GM10248 (cell line): ENCODE data around the gene PC.

Experiments used
- CTCF ChIA-PET: fragments of 300-600 bp; sonication (Branson Sonifier 250); formaldehyde crosslinking; extraction: SDS; loops from one replicate; lab custom pipeline; 2021; ENCODE audit warnings: antibody characterized with exemption; lab: Yijun Ruan, JAX
- POLR2A ChIA-PET: fragments of 350-650 bp; sonication (Branson Sonifier 250); formaldehyde crosslinking; extraction: SDS; loops from one replicate; lab custom pipeline; 2020; ENCODE audit warnings: antibody characterized with exemption; lab: Yijun Ruan, JAX
- DNase-seq: peaks from one replicate; pipeline ENCODE4 v3.0.0; 2012; ENCODE audit errors: extremely low spot score
- CTCF ChIP-seq: IDR thresholded peaks from 2 replicates; pipeline ENCODE4 v1.5.1; 2012; ENCODE audit warnings: mild to moderate bottlenecking, low read depth; ENCODE audit errors: extremely low read depth, missing control alignments, control extremely low read depth

PC gene

DNA sequence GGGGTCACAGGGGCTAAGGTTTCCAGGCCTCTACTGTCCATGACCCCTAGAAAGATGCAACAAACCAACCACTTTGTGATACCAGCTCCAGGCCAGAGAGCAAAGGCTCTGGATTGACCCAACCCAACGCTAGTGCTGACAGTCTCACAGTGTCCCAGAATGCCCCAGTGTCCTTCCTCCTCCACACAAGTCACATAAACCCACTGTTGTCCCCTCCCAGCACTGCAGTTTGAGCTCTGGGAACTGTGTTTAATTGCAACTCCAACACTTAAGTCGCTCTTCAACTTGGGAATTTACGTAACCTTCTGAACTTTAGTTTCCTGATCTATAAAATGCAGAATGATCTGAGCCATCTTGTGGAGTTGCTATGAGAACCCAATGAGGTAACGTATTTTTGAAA lies 47.5 kb downstream of the PC start:
- TF ChIP-seq CTCF, result no peak
- POLR2A ChIA-PET, result interaction anchor here (0.7 kb wide), 1 partner anchor 139 kb away, joined by 3 read pairs; no protein-coding TSS in a partner anchor
- no peak for DNase-seq
- CTCF ChIA-PET, result no interaction called here

DNA sequence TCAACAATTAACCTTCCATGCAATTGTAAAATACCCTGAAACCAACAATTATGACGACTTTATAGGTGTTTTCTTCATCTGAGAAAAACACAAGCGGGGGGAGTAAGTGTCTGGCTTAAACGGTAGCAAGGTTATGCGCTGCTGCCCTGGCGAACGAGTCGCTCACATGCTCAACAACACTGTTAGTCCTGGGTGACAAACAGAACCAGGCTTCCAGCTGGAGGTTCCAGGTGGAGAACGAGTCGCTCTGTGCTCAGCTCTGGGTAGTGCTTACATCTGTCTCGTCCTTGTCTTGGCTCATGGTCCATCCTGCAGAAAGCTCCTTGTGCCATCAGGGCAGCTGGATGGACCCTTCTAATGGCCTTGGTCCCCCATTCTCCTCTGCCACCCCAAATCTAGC lies 48.2 kb downstream of the PC start:
- ChIA-PET POLR2A (no interaction called here), CTCF (no interaction called here)
- no peak for DNase-seq
- TF ChIP-seq CTCF, result no peak

DNA sequence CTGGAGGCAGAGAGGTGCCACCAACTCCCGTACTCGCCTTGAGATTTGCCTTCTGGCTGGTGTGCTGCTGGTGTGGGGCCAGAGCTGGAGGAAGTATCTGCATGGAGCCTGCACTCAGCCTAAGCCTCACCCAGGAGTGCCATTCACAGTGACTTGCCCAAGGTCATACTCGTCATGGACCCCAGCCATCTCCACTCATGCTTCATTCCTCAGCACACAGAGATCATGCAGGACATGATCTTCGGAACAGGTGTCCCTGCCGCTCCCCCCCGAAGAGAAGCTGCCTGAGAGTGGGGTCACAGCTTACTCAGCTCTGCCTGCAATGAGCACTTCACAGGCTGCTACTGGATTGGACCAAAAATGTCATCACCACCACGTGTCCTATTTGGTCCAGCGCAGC lies 49.0 kb downstream of the PC start:
- CTCF ChIA-PET, result interaction anchor here (1.8 to 2.2 kb wide), 2 partner anchors 13 kb away, joined by 3 to 11 read pairs; no protein-coding TSS in a partner anchor
- POLR2A ChIA-PET, result no interaction called here
- no peak for TF ChIP-seq CTCF
- no peak for DNase-seq

- CTCF ChIA-PET, result interaction anchor here (0.9 to 2.2 kb wide), 4 partner anchors 11 to 74 kb away, joined by 3 to 11 read pairs (median 4); no protein-coding TSS in a partner anchor
Observed at GRCh38 chr11:66907751-66908630, 50.2 kb downstream of the PC start.

DNA sequence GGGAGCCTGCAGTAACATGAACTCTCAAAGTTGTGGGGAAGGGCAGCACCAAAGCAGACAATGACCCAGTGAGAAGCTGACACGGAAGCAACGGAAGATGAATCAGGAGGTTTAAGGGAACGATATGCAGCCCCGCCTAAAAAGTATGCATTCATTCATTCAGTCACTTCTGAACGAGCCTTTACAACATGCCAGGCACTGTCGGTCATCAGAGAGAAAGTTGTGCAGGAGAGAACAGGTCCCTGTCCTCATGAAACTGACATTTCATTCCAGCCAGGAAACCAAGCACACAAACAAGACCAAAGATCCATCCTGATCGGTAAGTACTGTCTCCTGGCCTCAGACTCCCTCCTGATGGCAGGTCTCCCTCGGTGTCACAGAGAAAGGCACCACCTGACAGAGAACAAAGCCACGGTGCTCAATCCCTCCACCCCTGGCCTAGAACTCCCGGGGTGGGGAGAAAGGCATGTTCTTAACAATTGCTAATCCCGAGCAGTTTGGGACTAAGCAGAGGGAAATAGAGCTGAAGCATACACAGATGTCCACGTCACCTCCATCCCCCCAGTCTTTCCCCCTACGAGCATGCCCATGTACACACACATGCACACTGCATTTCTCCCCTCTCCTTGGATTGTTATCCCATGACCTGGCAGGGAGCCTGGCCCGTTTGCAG lies 52.0 kb downstream of the PC start:
- CTCF ChIA-PET, result no interaction called here
- no peak for DNase-seq
- POLR2A ChIA-PET, result no interaction called here
- no peak for TF ChIP-seq CTCF

More at GRCh38 chr11:66907751-66908630, 50.2 kb downstream of the PC start:
- no peak for DNase-seq
- POLR2A ChIA-PET, result interaction anchor here (0.5 kb wide), 1 partner anchor 24 kb away, joined by 3 read pairs; no protein-coding TSS in a partner anchor
- TF ChIP-seq CTCF, result no peak

DNA sequence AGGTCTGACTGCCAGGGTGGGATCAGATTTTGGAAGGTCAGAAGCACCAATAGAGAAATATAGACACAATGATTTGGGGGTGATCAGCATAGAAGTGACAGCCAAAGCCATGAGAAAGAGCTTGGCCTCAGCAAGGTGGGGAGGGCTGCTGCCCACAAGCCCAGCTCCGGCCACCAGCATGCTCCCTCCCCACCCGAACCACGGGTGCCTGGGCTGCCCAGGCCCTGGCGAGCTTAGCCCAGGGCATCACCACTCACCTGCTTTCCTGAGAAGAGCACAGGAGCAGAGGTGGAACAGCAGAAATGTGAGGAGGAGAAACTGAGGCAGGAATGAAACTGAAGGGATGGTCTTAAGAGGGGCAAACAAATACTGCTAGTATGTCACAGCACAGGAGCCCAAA lies 52.6 kb downstream of the PC start:
- no peak for DNase-seq
- POLR2A ChIA-PET, result no interaction called here
- CTCF ChIA-PET, result no interaction called here
- TF ChIP-seq CTCF, result no peak
